NCI-H524 (cell line): ENCODE measurements around the gene C1QTNF9.
"Not testable (repeated sequence)": the region's sequence is repeated elsewhere in the genome, so short reads cannot be mapped to it uniquely, and the experiment has no call there.

Source experiments
- DNase-seq, 2 experiments: peaks; one replicate each; lab custom pipeline; 2025; lab: John Stamatoyannopoulos, UW

The C1QTNF9 gene

DNA sequence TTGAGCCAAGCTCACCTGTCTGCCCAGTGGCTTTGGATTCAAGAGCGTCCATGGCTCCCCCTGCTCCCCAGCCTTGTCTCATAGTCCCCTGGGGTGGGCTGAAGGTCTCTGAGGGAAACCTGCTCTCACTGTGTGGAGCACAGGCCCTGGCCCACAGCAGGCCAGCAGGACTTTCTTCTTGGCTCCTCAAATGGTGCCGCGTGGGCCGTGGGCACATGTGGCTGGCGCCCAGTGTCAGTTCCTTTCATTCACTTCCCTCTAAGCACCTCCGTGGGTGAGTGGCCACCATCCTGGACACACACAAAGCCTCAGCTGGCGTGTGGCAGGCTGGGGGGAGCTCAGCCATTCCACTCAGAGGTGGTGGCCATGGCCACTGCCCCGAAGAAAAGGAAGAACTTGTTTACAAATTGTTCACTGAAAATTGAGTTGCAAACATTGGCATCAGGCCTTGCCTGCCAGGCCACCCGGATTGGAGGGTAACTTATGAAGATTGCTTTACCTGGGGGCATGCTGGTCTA is 53.1 kb downstream of the C1QTNF9 start:
- DNase-seq = no peak

- DNase-seq = no peak
Measured at GRCh38 chr13:24365191-24365590, 55.8 kb downstream of the C1QTNF9 start.

GRCh38 chr13:24366315-24366714 is 56.9 kb downstream of the C1QTNF9 start:
- not testable (repeated sequence) for DNase-seq

GRCh38 chr13:24371273-24371672 is 61.9 kb downstream of the C1QTNF9 start:
- DNase-seq = not testable (repeated sequence)
